Immature natural killer cell (primary cell): ENCODE results near the gene KIF20A. TPM values are rescaled to one million over a fixed set of nuclear protein-coding genes. Genes with fewer than 3 reads are reported as not detected.
"Not testable (repeated sequence)": the region's sequence is repeated elsewhere in the genome, so short reads cannot be mapped to it uniquely, and the experiment has no call there.

Source experiments
- DNase-seq, 3 donors: peaks; one replicate each; pipeline ENCODE4 v3.0.0; 2022; ENCODE audit warnings: mixed read lengths in 1 of 3
- H3K27ac Mint-ChIP-seq, 6 donors: one replicate each; pipeline ENCODE4 v1.8.0; 2020; ENCODE audit warnings: mixed read lengths in 6 of 6, mild to moderate bottlenecking in 5 of 6, inconsistent platforms in 4 of 6, moderate library complexity in 3 of 6
- H3K27me3 Mint-ChIP-seq, 3 donors: one replicate each; pipeline ENCODE4 v1.8.0; 2020 to 2021; ENCODE audit warnings: low read depth in 3 of 3, mild to moderate bottlenecking in 3 of 3, mixed read lengths in 3 of 3, moderate library complexity in 3 of 3, inconsistent platforms in 1 of 3
- H3K36me3 Mint-ChIP-seq, 3 donors: one replicate each; pipeline ENCODE4 v1.8.0; 2020; ENCODE audit warnings: mixed read lengths in 3 of 3, inconsistent platforms in 2 of 3, mild to moderate bottlenecking in 2 of 3
- H3K4me1 Mint-ChIP-seq, 2 donors: one replicate each; pipeline ENCODE4 v1.8.0; 2020; ENCODE audit warnings: inconsistent platforms in 2 of 2, mild to moderate bottlenecking in 2 of 2, mixed read lengths in 2 of 2, moderate library complexity in 1 of 2
- H3K4me3 Mint-ChIP-seq, 5 donors: one replicate each; pipeline ENCODE4 v1.8.0; 2020; ENCODE audit warnings: mild to moderate bottlenecking in 5 of 5, mixed read lengths in 5 of 5, inconsistent platforms in 3 of 5, moderate library complexity in 3 of 5
- H3K9me3 Mint-ChIP-seq, 6 donors: one replicate each; pipeline ENCODE4 v1.8.0; 2020; ENCODE audit warnings: mild to moderate bottlenecking in 6 of 6, mixed read lengths in 6 of 6, inconsistent platforms in 4 of 6, moderate library complexity in 3 of 6
- polyA plus RNA-seq, 3 donors: library from polyadenylated mRNA; unstranded; fragments of 300-500 nt; fragmentation: Illumina TruSeq; gene quantifications; one replicate each; pipeline ENCODE4 v1.2.3, GENCODE V29; 2021

Gene KIF20A
- under 1 TPM in 2 of 3 donors, not detected in 1; 0.34 to 0.43 TPM for polyA plus RNA-seq

- peaks cover 3 to 5% of the 10 kb centered on the region in 2 donors for H3K4me1 Mint-ChIP-seq
- H3K36me3 Mint-ChIP-seq, result peaks cover 0 to 9% (median 3%) of the 10 kb centered on the region in 3 donors
- H3K27ac Mint-ChIP-seq, result peak within 1 kb of the TSS in 2 of 6 donors; percentile 1 to 26
- H3K27me3 Mint-ChIP-seq, result peaks cover 0 to 3% (median 1%) of the 10 kb centered on the region in 3 donors
- H3K9me3 Mint-ChIP-seq, result no peaks in the 10 kb centered on the region
- peak; percentile 87 to 90 (median 87) for DNase-seq
- peak within 1 kb of the TSS in 2 of 5 donors; percentile 50 to 54 for H3K4me3 Mint-ChIP-seq
These were observed at the start of gene KIF20A, which contains the start of gene BRD8 for GRCh38 chr5:138178516-138179276. Gene KIF20A, plus strand, starts transcription at chr5:138179112. Its CDS starts 569 bp downstream, at chr5:138179681. Gene BRD8, minus strand, starts transcription at chr5:138178630. Its CDS starts 16 bp downstream, at chr5:138178614.

GRCh38 chr5:138129347-138129746, 49.6 kb upstream of the KIF20A start:
- H3K9me3 Mint-ChIP-seq, result no peaks in the 10 kb centered on the region
- H3K27me3 Mint-ChIP-seq, result peaks cover 2 to 4% (median 3%) of the 10 kb centered on the region in 3 donors
- no peaks in the 10 kb centered on the region for H3K36me3 Mint-ChIP-seq
- H3K4me3 Mint-ChIP-seq, result no peak overlapping the region
- no peak for DNase-seq
- no peak overlapping the region for H3K27ac Mint-ChIP-seq
- peaks cover 0 to 2% of the 10 kb centered on the region in 2 donors for H3K4me1 Mint-ChIP-seq

- peak overlapping the region in 1 of 5 donors; percentile 69 for H3K4me3 Mint-ChIP-seq
- no peak for DNase-seq
- H3K27ac Mint-ChIP-seq, result no peak overlapping the region
- H3K27me3 Mint-ChIP-seq, result peaks cover 2 to 12% (median 3%) of the 10 kb centered on the region in 3 donors
- H3K36me3 Mint-ChIP-seq, result no peaks in the 10 kb centered on the region
- peaks cover 0 to 2% of the 10 kb centered on the region in 2 donors for H3K4me1 Mint-ChIP-seq
- H3K9me3 Mint-ChIP-seq, result no peaks in the 10 kb centered on the region
These were observed 46.4 kb upstream of the KIF20A start for GRCh38 chr5:138132543-138132942.

- Mint-ChIP-seq H3K27me3 (peaks cover 0 to 17% (median 4%) of the 10 kb centered on the region in 3 donors), H3K27ac (no peak within 1 kb of the TSS), H3K9me3 (no peaks in the 10 kb centered on the region), H3K4me3 (peak within 1 kb of the TSS in 1 of 5 donors; percentile 38), H3K36me3 (peaks cover 0 to 3% (median 0%) of the 10 kb centered on the region in 3 donors), H3K4me1 (no peaks in the 10 kb centered on the region)
- DNase-seq, result no peak
These were observed 39.7 kb upstream of the KIF20A start, which contains the start of gene NME5 for GRCh38 chr5:138138949-138139780. Gene NME5, minus strand, starts transcription at chr5:138139428. Its CDS starts 648 bp downstream, at chr5:138138780.

GRCh38 chr5:138139781-138140090, 39.2 kb upstream of the KIF20A start:
- Mint-ChIP-seq H3K9me3 (no peaks in the 10 kb centered on the region), H3K27ac (no peak overlapping the region), H3K36me3 (peaks cover 0 to 3% (median 0%) of the 10 kb centered on the region in 3 donors), H3K4me3 (peak overlapping the region in 1 of 5 donors; percentile 38), H3K27me3 (peaks cover 0 to 17% (median 4%) of the 10 kb centered on the region in 3 donors), H3K4me1 (no peaks in the 10 kb centered on the region)
- no peak for DNase-seq

GRCh38 chr5:138140268-138140667, 38.6 kb upstream of the KIF20A start:
- no peaks in the 10 kb centered on the region for H3K4me1 Mint-ChIP-seq
- peaks cover 0 to 17% (median 4%) of the 10 kb centered on the region in 3 donors for H3K27me3 Mint-ChIP-seq
- H3K9me3 Mint-ChIP-seq, result no peaks in the 10 kb centered on the region
- no peak for DNase-seq
- no peak overlapping the region for H3K4me3 Mint-ChIP-seq
- no peak overlapping the region for H3K27ac Mint-ChIP-seq
- peaks cover 0 to 3% (median 0%) of the 10 kb centered on the region in 3 donors for H3K36me3 Mint-ChIP-seq

- no peak for DNase-seq
- Mint-ChIP-seq H3K36me3 (peaks cover 0 to 3% (median 0%) of the 10 kb centered on the region in 3 donors), H3K4me3 (no peak overlapping the region), H3K4me1 (no peaks in the 10 kb centered on the region), H3K27ac (no peak overlapping the region), H3K27me3 (peaks cover 0 to 10% (median 4%) of the 10 kb centered on the region in 3 donors), H3K9me3 (no peaks in the 10 kb centered on the region)
These were observed 37.2 kb upstream of the KIF20A start for GRCh38 chr5:138141734-138142133.

- H3K4me3 Mint-ChIP-seq, H3K4me1 Mint-ChIP-seq, H3K27ac Mint-ChIP-seq: not testable (repeated sequence)
These were observed 35.3 kb upstream of the KIF20A start for GRCh38 chr5:138143578-138143977.

GRCh38 chr5:138148811-138149210, 30.1 kb upstream of the KIF20A start:
- no peak for DNase-seq
- Mint-ChIP-seq H3K9me3 (no peaks in the 10 kb centered on the region), H3K4me1 (no peaks in the 10 kb centered on the region), H3K4me3 (no peak overlapping the region), H3K27me3 (peaks cover 0 to 2% (median 0%) of the 10 kb centered on the region in 3 donors), H3K27ac (no peak overlapping the region), H3K36me3 (no peaks in the 10 kb centered on the region)

More at GRCh38 chr5:138143578-138143977, 35.3 kb upstream of the KIF20A start:
- not testable (repeated sequence) for H3K27me3 Mint-ChIP-seq, DNase-seq, H3K36me3 Mint-ChIP-seq, H3K9me3 Mint-ChIP-seq

- peaks cover 0 to 2% (median 0%) of the 10 kb centered on the region in 3 donors for H3K27me3 Mint-ChIP-seq
- H3K9me3 Mint-ChIP-seq, result no peaks in the 10 kb centered on the region
- no peak overlapping the region for H3K4me3 Mint-ChIP-seq
- H3K4me1 Mint-ChIP-seq, result no peaks in the 10 kb centered on the region
- H3K27ac Mint-ChIP-seq, result no peak overlapping the region
- H3K36me3 Mint-ChIP-seq, result no peaks in the 10 kb centered on the region
- DNase-seq, result no peak
These were observed 29.4 kb upstream of the KIF20A start for GRCh38 chr5:138149530-138149929.

- H3K27me3 Mint-ChIP-seq, H3K27ac Mint-ChIP-seq, H3K4me1 Mint-ChIP-seq, H3K4me3 Mint-ChIP-seq, DNase-seq, H3K9me3 Mint-ChIP-seq: not testable (repeated sequence)
- H3K36me3 Mint-ChIP-seq, result peaks cover 19 to 43% (median 38%) of the 10 kb centered on the region in 3 donors
These were observed 22.9 kb upstream of the KIF20A start for GRCh38 chr5:138155977-138156376.

- no peak overlapping the region for H3K4me3 Mint-ChIP-seq
- peaks cover 23 to 52% (median 39%) of the 10 kb centered on the region in 3 donors for H3K36me3 Mint-ChIP-seq
- no peaks in the 10 kb centered on the region for H3K9me3 Mint-ChIP-seq
- DNase-seq, result no peak
- no peaks in the 10 kb centered on the region for H3K4me1 Mint-ChIP-seq
- H3K27ac Mint-ChIP-seq, result no peak overlapping the region
- no peaks in the 10 kb centered on the region for H3K27me3 Mint-ChIP-seq
These were observed 21.3 kb upstream of the KIF20A start for GRCh38 chr5:138157626-138158025.

GRCh38 chr5:138159666-138160065, 19.2 kb upstream of the KIF20A start:
- Mint-ChIP-seq H3K27me3 (no peaks in the 10 kb centered on the region), H3K36me3 (peaks cover 32 to 72% (median 59%) of the 10 kb centered on the region in 3 donors), H3K4me1 (no peaks in the 10 kb centered on the region)

GRCh38 chr5:138160706-138161105, 18.2 kb upstream of the KIF20A start:
- no peak for DNase-seq
- H3K27ac Mint-ChIP-seq, result no peak overlapping the region
- H3K9me3 Mint-ChIP-seq, result no peaks in the 10 kb centered on the region
- no peaks in the 10 kb centered on the region for H3K4me1 Mint-ChIP-seq
- H3K4me3 Mint-ChIP-seq, result no peak overlapping the region
- peaks cover 38 to 81% (median 70%) of the 10 kb centered on the region in 3 donors for H3K36me3 Mint-ChIP-seq
- no peaks in the 10 kb centered on the region for H3K27me3 Mint-ChIP-seq

More at GRCh38 chr5:138159666-138160065, 19.2 kb upstream of the KIF20A start:
- no peaks in the 10 kb centered on the region for H3K9me3 Mint-ChIP-seq
- peak overlapping the region in 2 of 6 donors; percentile 4 to 6 for H3K27ac Mint-ChIP-seq
- no peak overlapping the region for H3K4me3 Mint-ChIP-seq
- no peak for DNase-seq
